ENCODE results near the gene RAB11FIP4.

- TF ChIP-seq CTCF (IDR thresholded peaks at IDR 0.05) = no peak
- no peak for TF ChIP-seq EZH2phosphoT487 (IDR thresholded peaks at IDR 0.05)
These were observed 119.1 kb downstream of the RAB11FIP4 start for GRCh38 chr17:31510308-31511194.

All from neural progenitor cell (in vitro differentiated cells).